Kidney tubule cell (primary cell): ENCODE results near the gene TIMM17B.

Experiments
- DNase-seq: peaks from one replicate; pipeline ENCODE4 v3.0.0-alpha.2; 2018; ENCODE audit warnings: low spot score

TIMM17B gene

GRCh38 chrX:48918643-48919340, 21.2 kb upstream of the TIMM17B start, which contains the start of gene PIM2:
PIM2 (minus strand) TSS chrX:48919024; CDS start chrX:48918834, 190 bp downstream.
- peak; percentile 93 for DNase-seq

DNA sequence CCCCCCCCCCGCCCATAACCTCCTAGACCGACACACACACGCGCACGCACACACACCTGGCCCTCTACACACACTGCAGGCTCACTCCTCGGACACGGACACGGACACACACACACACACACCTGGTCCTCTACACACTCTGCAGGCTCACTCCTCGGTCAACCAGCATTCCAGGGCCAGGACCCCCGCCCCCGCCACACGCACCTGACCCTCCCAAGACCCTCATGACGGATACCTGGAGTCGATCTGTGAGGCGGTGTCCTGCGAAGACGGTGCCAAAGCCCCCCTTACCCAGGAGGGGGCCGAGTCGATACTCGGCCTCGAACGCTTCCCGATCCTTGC, 20.7 kb upstream of the TIMM17B start:
- DNase-seq, result no peak

- peak; percentile 88 for DNase-seq
Observed at GRCh38 chrX:48917139-48918001, 19.8 kb upstream of the TIMM17B start.

DNA sequence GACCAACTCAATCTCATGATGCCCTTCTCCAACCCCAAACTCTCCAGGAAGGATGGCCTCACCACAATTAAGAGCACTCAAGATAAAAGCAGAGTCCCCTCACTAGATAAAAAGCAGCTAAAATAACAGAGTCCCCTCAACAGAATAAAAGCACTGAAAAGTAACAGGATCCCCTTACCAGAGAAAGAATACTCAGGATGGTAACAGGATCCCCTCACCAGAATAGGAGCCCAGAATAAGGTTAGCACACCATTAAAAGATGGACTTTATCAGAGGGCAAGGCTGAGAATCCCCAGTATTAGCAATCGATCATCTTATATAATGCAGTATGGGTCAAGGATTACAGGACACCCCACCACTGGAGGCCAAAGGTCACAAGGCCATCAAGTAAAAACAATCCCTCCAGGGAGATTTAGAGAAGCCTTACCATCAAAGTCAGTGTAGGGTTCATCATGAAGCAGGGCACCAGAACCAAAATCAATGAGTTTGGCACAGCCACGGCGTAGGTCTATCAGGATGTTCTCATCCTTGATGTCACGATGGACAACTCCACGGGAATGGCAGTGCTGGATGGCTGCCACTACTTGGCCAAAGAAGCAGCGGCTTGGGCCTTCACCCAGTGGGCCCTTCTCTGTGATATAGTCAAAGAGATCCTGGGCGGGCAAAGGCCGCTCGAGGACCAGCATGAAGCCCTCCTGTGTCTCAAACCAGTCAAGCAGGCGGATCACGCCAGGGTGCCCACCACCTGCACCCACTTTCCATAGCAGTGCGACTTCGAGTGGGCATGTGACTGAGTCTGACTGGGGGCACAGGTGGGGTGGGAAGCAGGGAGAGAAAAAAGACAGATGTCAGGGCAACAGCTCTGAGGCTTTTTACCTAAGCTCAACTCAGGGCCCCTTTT, 17.3 kb upstream of the TIMM17B start:
- no peak for DNase-seq

GRCh38 chrX:48913605-48914366, 16.2 kb upstream of the TIMM17B start:
- no peak for DNase-seq

DNA sequence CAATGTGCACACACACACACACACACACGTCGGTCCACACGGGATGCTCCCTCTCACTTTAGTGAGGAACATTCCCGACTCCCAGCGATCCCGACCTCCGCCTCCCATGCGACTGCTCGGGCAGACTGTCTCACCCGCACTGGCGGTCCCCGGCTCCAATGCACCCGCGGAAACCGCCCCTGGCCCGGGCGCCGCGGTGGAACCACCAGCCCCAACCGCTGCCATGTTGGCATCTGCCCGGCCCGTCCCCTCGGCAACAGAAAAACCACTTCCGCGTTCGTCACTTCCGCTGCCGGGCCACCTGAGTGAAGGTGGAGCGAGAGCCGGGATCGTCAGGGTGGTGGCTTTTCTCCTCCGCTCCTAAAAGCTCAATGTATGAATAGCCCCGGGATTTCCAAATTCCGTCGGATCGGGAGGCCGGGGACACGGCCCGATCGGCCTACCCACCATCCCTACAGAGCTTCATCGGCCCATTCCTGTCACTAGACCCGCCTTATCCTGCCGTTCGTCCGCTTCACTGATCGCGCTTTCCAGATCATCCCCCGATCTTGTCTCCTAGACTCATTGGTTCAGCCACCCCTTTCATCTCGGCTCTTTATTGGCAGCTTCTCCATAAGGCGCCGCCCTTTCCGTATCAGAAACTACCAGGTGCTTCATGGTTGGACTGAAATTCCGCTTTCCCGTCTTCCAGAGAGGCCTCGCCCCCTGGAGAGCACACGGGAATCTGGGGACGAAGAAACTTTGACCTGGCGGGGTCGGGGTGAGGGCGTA, 14.0 kb upstream of the TIMM17B start, which contains the start of gene SLC35A2:
Gene SLC35A2, minus strand, starts transcription at position 235 of the 771 bp plus-strand sequence. Its CDS starts 10 bp downstream, at position 225.
- peak; percentile 89 for DNase-seq

DNA sequence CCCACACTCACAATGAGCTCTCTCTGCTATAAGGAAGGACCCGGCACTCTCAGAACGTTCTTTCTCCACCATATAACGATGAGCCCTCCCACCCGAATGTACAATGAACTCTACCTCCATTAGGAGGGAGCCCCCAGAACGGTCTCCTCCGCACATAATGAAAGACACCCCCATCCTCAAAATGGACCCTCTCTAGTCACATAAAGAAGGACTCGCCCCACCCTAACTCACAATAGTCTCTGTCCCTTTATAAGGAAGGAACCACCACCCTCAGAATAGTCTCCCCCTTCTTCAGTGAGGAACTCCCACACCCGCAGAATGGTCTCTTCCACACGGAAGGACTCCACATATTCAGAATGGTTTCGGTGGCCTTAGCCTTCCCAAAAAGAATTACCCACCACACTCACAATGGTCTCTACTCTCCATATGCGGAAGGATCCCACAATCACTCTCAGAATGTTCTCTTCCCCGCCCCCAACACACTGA, 13.4 kb upstream of the TIMM17B start:
- no peak for DNase-seq

- no peak for DNase-seq
Observed at GRCh38 chrX:48909703-48910294, 12.2 kb upstream of the TIMM17B start.

DNA sequence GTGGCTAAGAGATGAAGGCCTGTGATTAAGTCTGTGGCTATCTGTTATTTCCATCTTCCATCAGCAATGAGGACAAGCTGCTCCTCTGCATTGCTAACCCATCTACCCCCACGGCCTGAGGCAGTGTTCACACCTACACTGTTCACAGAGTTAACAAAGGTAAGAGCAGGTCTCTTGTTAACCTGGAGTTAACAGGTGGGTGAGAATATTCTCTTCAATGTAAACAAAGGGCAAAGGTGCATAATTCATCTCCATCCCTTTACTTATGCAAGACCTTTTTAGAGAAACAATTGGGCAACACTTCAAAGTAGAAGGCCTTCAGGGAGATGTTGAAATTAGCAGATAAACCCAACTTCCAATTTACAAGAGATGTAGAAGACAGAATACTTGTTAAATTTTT, 11.0 kb upstream of the TIMM17B start:
- DNase-seq, result no peak

DNA sequence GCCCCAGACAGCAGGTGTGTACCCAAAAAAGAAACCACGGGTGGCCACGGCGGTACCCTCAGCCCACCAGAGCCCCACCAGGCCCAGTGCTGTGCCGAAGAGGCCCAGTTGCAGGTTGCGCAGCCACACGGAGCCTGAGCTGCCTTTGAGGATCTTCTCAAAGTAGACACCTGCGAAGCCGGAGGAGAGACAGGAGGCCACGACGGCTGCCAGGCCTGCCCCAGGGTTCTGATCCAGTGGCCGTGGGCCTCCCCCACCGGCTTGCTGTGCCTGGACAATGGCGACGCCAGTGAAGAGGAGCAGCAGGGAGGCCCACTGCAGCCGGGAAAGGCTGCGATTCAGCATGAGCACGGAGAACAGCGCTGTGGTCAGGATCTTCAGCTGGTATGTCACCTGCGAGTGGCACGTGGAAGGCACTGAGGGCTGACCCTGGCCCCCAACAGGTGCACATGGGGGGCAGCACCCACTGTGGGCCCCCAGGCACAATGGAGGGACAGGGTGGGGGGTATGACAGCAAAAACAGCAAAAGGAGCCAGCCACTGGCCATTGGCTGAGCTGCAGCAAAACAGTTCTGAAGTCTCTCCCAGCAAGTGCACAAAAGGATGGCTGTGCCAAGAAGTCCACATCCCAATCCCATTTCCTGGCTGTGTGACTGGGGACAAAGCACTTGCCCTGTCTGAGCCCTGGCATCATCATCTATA, 7.7 kb upstream of the TIMM17B start:
- DNase-seq, result no peak

DNA sequence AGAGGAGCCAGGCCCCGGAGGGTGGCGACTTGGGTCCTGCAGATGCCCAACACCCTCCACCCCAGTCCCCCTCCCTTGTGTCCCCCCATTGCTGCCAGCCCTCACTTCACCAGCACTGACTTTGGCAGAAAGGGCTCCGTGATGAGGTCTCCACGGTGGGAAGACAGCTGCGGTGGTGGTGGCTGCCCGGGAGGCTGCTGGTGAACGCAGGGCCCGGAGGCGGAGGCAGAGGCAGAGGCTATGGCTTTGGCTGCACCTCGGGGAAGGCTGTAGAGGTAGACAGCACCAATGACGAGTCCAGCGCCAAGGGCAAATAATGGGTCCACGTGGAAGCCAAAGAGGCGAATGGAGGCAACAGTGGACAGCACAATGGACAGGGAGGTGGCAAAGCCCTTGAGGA, 7.1 kb upstream of the TIMM17B start:
- DNase-seq, result no peak

- no peak for DNase-seq
Observed at GRCh38 chrX:48904180-48904579, 6.6 kb upstream of the TIMM17B start.

- DNase-seq, result no peak
Observed at GRCh38 chrX:48903290-48903689, 5.7 kb upstream of the TIMM17B start.

DNA sequence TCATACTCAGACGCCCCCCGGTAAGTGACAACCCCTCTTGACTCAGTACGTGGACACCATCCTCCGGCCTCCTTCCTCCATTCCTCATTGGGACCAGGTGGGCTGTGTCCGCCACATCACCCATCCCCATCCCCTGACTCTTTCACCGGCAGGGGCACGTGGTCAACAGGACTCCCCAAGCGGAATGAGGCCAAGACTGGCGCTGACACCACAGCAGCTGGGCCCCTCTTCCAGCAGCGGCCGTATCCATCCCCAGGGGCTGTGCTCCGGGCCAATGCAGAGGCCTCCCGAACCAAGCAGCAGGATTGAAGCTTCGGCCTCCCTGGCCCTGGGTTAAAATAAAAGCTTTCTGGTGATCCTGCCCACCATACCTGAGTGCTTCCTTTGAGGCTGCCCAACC, 5.2 kb upstream of the TIMM17B start:
- no peak for DNase-seq

DNA sequence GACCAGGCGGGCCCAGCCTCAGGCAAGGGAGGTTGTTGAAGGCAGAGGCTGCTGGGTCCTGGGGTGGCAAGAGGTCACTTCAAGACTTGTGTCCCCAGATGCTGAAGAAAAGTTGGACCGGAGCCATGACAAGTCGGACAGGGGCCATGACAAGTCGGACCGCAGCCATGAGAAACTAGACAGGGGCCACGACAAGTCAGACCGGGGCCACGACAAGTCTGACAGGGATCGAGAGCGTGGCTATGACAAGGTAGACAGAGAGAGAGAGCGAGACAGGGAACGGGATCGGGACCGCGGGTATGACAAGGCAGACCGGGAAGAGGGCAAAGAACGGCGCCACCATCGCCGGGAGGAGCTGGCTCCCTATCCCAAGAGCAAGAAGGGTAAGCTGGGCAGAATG, 4.6 kb upstream of the TIMM17B start:
- no peak for DNase-seq

DNA sequence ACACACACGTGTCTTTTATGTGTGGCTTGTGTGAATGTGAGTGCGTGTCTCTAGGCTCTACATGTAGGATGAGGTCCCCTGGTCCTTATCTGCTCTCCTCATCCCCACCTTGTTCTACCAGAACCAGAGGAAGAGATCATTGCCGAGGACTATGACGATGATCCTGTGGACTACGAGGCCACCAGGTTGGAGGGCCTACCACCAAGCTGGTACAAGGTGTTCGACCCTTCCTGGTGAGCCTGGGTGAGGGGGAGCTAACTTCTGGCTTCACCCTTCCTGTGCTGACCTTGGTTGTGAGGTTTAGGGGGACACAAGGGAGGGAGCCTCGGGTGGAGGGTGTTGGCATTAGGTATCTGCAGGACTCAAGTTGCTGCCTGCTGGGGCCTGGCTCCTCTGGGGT, 3.5 kb upstream of the TIMM17B start:
- no peak for DNase-seq

GRCh38 chrX:48899078-48899410, 1.5 kb upstream of the TIMM17B start:
- no peak for DNase-seq

DNA sequence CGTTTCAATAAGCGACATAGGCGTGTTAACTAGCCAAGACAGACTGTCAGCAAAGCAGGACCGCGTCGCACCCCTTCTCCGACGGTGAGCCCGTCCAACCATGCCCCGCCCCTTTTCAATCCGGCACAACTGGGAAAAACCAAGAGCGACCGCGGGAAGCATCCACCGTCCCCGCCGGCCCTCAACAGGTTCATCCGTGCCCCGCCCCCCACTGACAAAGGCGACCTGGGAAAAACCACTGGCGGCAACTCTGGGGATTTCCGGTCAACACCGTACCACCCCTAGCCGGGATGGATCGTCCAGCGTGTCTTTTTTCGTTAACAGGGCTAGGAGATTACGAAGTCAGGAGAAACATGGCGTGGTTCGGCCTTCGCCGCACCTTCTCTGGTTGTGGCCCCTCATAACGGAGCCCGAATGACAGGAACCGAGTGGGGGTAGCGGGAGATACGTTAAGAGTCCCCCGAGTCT, 377 bp downstream of the TIMM17B start:
- DNase-seq, result peak; percentile 82

GRCh38 chrX:48896611-48897011, 957 bp downstream of the TIMM17B start:
- DNase-seq, result no peak

DNA sequence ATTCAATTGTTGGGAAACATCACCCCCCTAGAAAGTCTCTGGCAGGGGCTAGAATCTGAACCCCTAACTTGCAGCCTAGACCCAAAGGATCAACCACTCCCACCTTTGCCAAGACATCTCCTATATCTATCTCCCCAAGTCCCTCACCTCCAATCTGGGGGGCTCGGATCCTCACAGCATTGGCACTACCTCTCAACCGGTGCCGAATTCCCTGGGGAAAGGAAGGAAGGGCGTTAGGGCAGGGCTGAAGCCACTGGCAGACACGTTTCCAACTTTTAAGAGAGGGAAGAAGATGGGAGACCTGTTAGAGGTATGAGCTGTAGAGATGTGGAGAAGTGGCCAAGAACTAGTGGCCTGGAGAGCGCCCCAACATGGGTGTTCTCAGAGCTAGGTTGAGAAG, 2.7 kb downstream of the TIMM17B start:
- DNase-seq, result no peak
